GM19239 (cell line): ENCODE measurements around the gene IFNK.
A peak's percentile ranks its signal among the peaks of the same experiment; 100 is the strongest.
"Not testable (repeated sequence)": the region's sequence is repeated elsewhere in the genome, so short reads cannot be mapped to it uniquely, and the experiment has no call there.

Source experiments
- DNase-seq: peaks from one replicate; pipeline ENCODE4 v3.0.0; 2011; ENCODE audit warnings: low spot score; ENCODE audit not compliant: insufficient read length
- FAIRE-seq: peaks from 2 replicates; lab custom pipeline; 2011; peaks lifted over from hg19 to GRCh38; lab: Jason Lieb, UNC

IFNK gene

GRCh38 chr9:27524236-27524635, at the start of gene IFNK:
TSS of gene IFNK (plus strand) at chr9:27524290. CDS start at chr9:27524337, 47 bp downstream.
- no peak for FAIRE-seq
- no peak for DNase-seq

- DNase-seq = no peak
- FAIRE-seq = no peak
Observed at GRCh38 chr9:27474305-27474704, 49.8 kb upstream of the IFNK start.

GRCh38 chr9:27475057-27475595, 49.0 kb upstream of the IFNK start:
- DNase-seq (no peak), FAIRE-seq (no peak)

- FAIRE-seq (no peak), DNase-seq (no peak)
Observed at GRCh38 chr9:27476870-27477515, 47.1 kb upstream of the IFNK start.

GRCh38 chr9:27478322-27478721, 45.8 kb upstream of the IFNK start:
- FAIRE-seq = no peak
- no peak for DNase-seq

GRCh38 chr9:27482709-27483108, 41.4 kb upstream of the IFNK start:
- FAIRE-seq = no peak
- no peak for DNase-seq

GRCh38 chr9:27483576-27483975, 40.5 kb upstream of the IFNK start:
- no peak for FAIRE-seq
- DNase-seq = no peak

GRCh38 chr9:27485158-27485557, 38.9 kb upstream of the IFNK start:
- FAIRE-seq (peak; percentile 98), DNase-seq (peak; percentile 32)

- DNase-seq = no peak
- peak; percentile 66 for FAIRE-seq
Observed at GRCh38 chr9:27487128-27487640, 36.9 kb upstream of the IFNK start.

GRCh38 chr9:27487927-27488326, 36.2 kb upstream of the IFNK start:
- FAIRE-seq (no peak), DNase-seq (no peak)

- peak; percentile 77 for FAIRE-seq
- DNase-seq = peak; percentile 33
Observed at GRCh38 chr9:27489087-27489876, 34.8 kb upstream of the IFNK start.

- FAIRE-seq (no peak), DNase-seq (no peak)
Observed at GRCh38 chr9:27491154-27491553, 32.9 kb upstream of the IFNK start.

- peak; percentile 56 for FAIRE-seq
- DNase-seq = no peak
Observed at GRCh38 chr9:27495480-27496134, 28.5 kb upstream of the IFNK start.

- DNase-seq = no peak
- FAIRE-seq = no peak
Observed at GRCh38 chr9:27496135-27496504, 28.0 kb upstream of the IFNK start.

- DNase-seq = no peak
- FAIRE-seq = no peak
Observed at GRCh38 chr9:27497883-27498417, 26.1 kb upstream of the IFNK start.

- no peak for DNase-seq
- FAIRE-seq = peak; percentile 68
Observed at GRCh38 chr9:27499451-27499850, 24.6 kb upstream of the IFNK start.

- not testable (repeated sequence) for FAIRE-seq, DNase-seq
Observed at GRCh38 chr9:27500902-27501301, 23.2 kb upstream of the IFNK start.

GRCh38 chr9:27503623-27504022, 20.5 kb upstream of the IFNK start:
- DNase-seq (no peak), FAIRE-seq (no peak)

- DNase-seq (no peak), FAIRE-seq (no peak)
Observed at GRCh38 chr9:27504259-27504658, 19.8 kb upstream of the IFNK start.

- no peak for FAIRE-seq
- DNase-seq = no peak
Observed at GRCh38 chr9:27505744-27506161, 18.3 kb upstream of the IFNK start.
